ENCODE data around the gene LINC01488. TPM values are rescaled to one million over a fixed set of nuclear protein-coding genes. Genes with fewer than 3 reads are reported as not detected.

The LINC01488 gene
- total RNA-seq, result not detected

GRCh38 chr11:69481393-69481844, at the start of gene LINC01488:
Gene LINC01488 (plus strand): TSS chr11:69481663.
- H3K4me3 ChIP-seq (ENCODE audit: low read depth, poor library complexity, severe bottlenecking), result no peak within 1 kb of the TSS
- intact Hi-C loops (cut with DNase I; ENCODE audit: low total_unique reads), result no loop called here
- no peak for DNase-seq (ENCODE audit: low spot score in 2 of 2)
- TF ChIP-seq POLR2A (IDR thresholded peaks at IDR 0.05), result no peak
- no peak for TF ChIP-seq CTCF (IDR thresholded peaks at IDR 0.05)
- WGBS, 2 donors, result 91 to 92% methylated on average over 4 of the region's 4 CpGs

GRCh38 chr11:69431893-69432738, 49.3 kb upstream of the LINC01488 start:
- H3K4me3 ChIP-seq (ENCODE audit: low read depth, poor library complexity, severe bottlenecking), result no peak overlapping the region
- no peak for DNase-seq (ENCODE audit: low spot score in 2 of 2)
- intact Hi-C loops (cut with DNase I; ENCODE audit: low total_unique reads), result no loop called here
- WGBS, 2 donors, result 77 to 85% methylated on average over 12 to 14 of the region's 14 CpGs
- TF ChIP-seq CTCF (IDR thresholded peaks at IDR 0.05), result no peak
- no peak for TF ChIP-seq POLR2A (IDR thresholded peaks at IDR 0.05)

GRCh38 chr11:69433741-69434140, 47.7 kb upstream of the LINC01488 start:
- WGBS, 2 donors, result 68 to 97% methylated on average over 7 of the region's 7 CpGs
- H3K4me3 ChIP-seq (ENCODE audit: low read depth, poor library complexity, severe bottlenecking), result no peak overlapping the region
- intact Hi-C loops (cut with DNase I; ENCODE audit: low total_unique reads), result no loop called here
- TF ChIP-seq CTCF (IDR thresholded peaks at IDR 0.05), result no peak
- TF ChIP-seq POLR2A (IDR thresholded peaks at IDR 0.05), result no peak
- DNase-seq (ENCODE audit: low spot score in 2 of 2), result no peak

GRCh38 chr11:69434471-69434931, 47.0 kb upstream of the LINC01488 start:
- 62 to 86% methylated on average over 11 of the region's 11 CpGs for WGBS, 2 donors

GRCh38 chr11:69435161-69435986, 46.1 kb upstream of the LINC01488 start:
- no peak for DNase-seq (ENCODE audit: low spot score in 2 of 2)
- no peak overlapping the region for H3K4me3 ChIP-seq (ENCODE audit: low read depth, poor library complexity, severe bottlenecking)
- 60 to 68% methylated on average over 15 of the region's 15 CpGs for WGBS, 2 donors
- intact Hi-C loops (cut with DNase I; ENCODE audit: low total_unique reads), result no loop called here
- TF ChIP-seq POLR2A (IDR thresholded peaks at IDR 0.05), result no peak
- no peak for TF ChIP-seq CTCF (IDR thresholded peaks at IDR 0.05)

More at GRCh38 chr11:69434471-69434931, 47.0 kb upstream of the LINC01488 start:
- no peak for DNase-seq (ENCODE audit: low spot score in 2 of 2)
- no peak for TF ChIP-seq POLR2A (IDR thresholded peaks at IDR 0.05)
- no peak overlapping the region for H3K4me3 ChIP-seq (ENCODE audit: low read depth, poor library complexity, severe bottlenecking)
- intact Hi-C loops (cut with DNase I; ENCODE audit: low total_unique reads), result no loop called here
